Activated CD8-positive, alpha-beta T cell treated with anti-CD3 and anti-CD28 coated beads, Interleukin-2, amount 10 ng/mL, durations not matched to agents 7 days and 5 days (primary cell): Measurements from ENCODE around the gene MEF2A. TPM values are rescaled to one million over a fixed set of nuclear protein-coding genes. Genes with fewer than 3 reads are reported as not detected.
"Not testable (repeated sequence)": the region's sequence is repeated elsewhere in the genome, so short reads cannot be mapped to it uniquely, and the experiment has no call there.

Experiments
- ATAC-seq: fragments of 150-1000 bp; cut with Tn5 transposase; one replicate; pipeline ENCODE4 v1.10.0; 2021; ENCODE audit warnings: moderate library complexity
- CTCF ChIA-PET: fragments of 350-600 bp; sonication (Branson Sonifier 250); formaldehyde crosslinking; loops from one replicate; lab custom pipeline; 2021; ENCODE audit warnings: antibody characterized with exemption; lab: Charles Lee
- POLR2A ChIA-PET: fragments of 350-600 bp; sonication (Branson Sonifier 250); formaldehyde crosslinking; loops from one replicate; lab custom pipeline; 2021; ENCODE audit warnings: antibody characterized with exemption; lab: Charles Lee
- DNase-seq: peaks from one replicate; pipeline ENCODE4 v3.0.0-alpha.2; 2020
- H3K27ac Mint-ChIP-seq: one replicate; pipeline ENCODE4 v1.8.0; 2021; ENCODE audit warnings: mild to moderate bottlenecking, mixed read lengths
- H3K27me3 Mint-ChIP-seq: one replicate; pipeline ENCODE4 v1.8.0; 2021; ENCODE audit warnings: low read depth, mixed read lengths
- H3K36me3 Mint-ChIP-seq: one replicate; pipeline ENCODE4 v1.8.0; 2021; ENCODE audit warnings: low read depth, mixed read lengths
- H3K4me1 Mint-ChIP-seq: one replicate; pipeline ENCODE4 v1.8.0; 2021; ENCODE audit warnings: low read depth, mixed read lengths
- H3K4me3 Mint-ChIP-seq: one replicate; pipeline ENCODE4 v1.8.0; 2021; ENCODE audit warnings: mild to moderate bottlenecking, mixed read lengths
- H3K9me3 Mint-ChIP-seq: one replicate; pipeline ENCODE4 v1.8.0; 2022; ENCODE audit warnings: mixed read lengths; ENCODE audit not compliant: insufficient read depth
- total RNA-seq, 2 experiments: library from RNA; stranded (reverse); gene quantifications; one replicate each; pipeline ENCODE4 v1.2.3, GENCODE V29; 2021

The MEF2A gene
- total RNA-seq, 2 experiments from 2014 or later: 26.7 to 27.0 TPM

- Mint-ChIP-seq H3K27me3 (no peaks in the 10 kb centered on the region), H3K4me1 (peaks cover 23% of the 10 kb centered on the region), H3K36me3 (peaks cover 12% of the 10 kb centered on the region), H3K27ac (peak overlapping the region; percentile 74), H3K9me3 (no peaks in the 10 kb centered on the region), H3K4me3 (peak overlapping the region; percentile 77)
- ChIA-PET CTCF (interaction anchor here (0.9 to 3.9 kb wide), 8 partner anchors 14 to 460 kb away, joined by 3 to 37 read pairs (median 4); no protein-coding TSS in a partner anchor), POLR2A (interaction anchor here (0.7 to 2.1 kb wide), 9 partner anchors 14 to 481 kb away, joined by 3 to 18 read pairs (median 3); partner anchors contain the start of gene LRRC28)
- ATAC-seq (peak; percentile 4), DNase-seq (no peak)
Observed at GRCh38 chr15:99732751-99733267, 167.0 kb downstream of the MEF2A start.

- Mint-ChIP-seq H3K36me3 (peaks cover 12% of the 10 kb centered on the region), H3K4me1 (peaks cover 23% of the 10 kb centered on the region), H3K4me3 (peak within 1 kb of the TSS; percentile 77), H3K27ac (peak within 1 kb of the TSS; percentile 90), H3K27me3 (no peaks in the 10 kb centered on the region), H3K9me3 (no peaks in the 10 kb centered on the region)
- ChIA-PET CTCF (interaction anchor here (0.9 to 3.9 kb wide), 7 partner anchors 14 to 460 kb away, joined by 3 to 37 read pairs (median 5); no protein-coding TSS in a partner anchor), POLR2A (interaction anchor here (0.6 to 2.1 kb wide), 12 partner anchors 14 to 1035 kb away, joined by 3 to 18 read pairs (median 3); partner anchors contain the start of gene LRRC28)
- DNase-seq (peak; percentile 99), ATAC-seq (peak; percentile 100)
Observed at GRCh38 chr15:99733268-99734039, 167.7 kb downstream of the MEF2A start, which contains the start of gene LYSMD4. LYSMD4 (minus strand) TSS chr15:99733437; CDS start chr15:99731999, 1,438 bp downstream.

- Mint-ChIP-seq H3K27ac (peak overlapping the region; percentile 90), H3K4me3 (peak overlapping the region; percentile 73), H3K4me1 (peaks cover 23% of the 10 kb centered on the region), H3K36me3 (peaks cover 12% of the 10 kb centered on the region)
- ATAC-seq, H3K27me3 Mint-ChIP-seq, DNase-seq, H3K9me3 Mint-ChIP-seq: not testable (repeated sequence)
- POLR2A ChIA-PET: interaction anchor here (0.6 to 2.1 kb wide), 3 partner anchors 17 to 483 kb away, joined by 3 to 6 read pairs (median 6); partner anchors contain the start of gene LRRC28
- CTCF ChIA-PET: interaction anchor here (3.9 kb wide), 1 partner anchor 22 kb away, joined by 37 read pairs; no protein-coding TSS in a partner anchor
Observed at GRCh38 chr15:99734040-99734291, 168.2 kb downstream of the MEF2A start.

GRCh38 chr15:99734575-99734974 is 168.8 kb downstream of the MEF2A start:
- Mint-ChIP-seq H3K9me3 (no peaks in the 10 kb centered on the region), H3K4me1 (peaks cover 23% of the 10 kb centered on the region), H3K4me3 (no peak overlapping the region), H3K27me3 (no peaks in the 10 kb centered on the region), H3K36me3 (peaks cover 12% of the 10 kb centered on the region), H3K27ac (no peak overlapping the region)
- CTCF ChIA-PET: no interaction called here
- DNase-seq (no peak), ATAC-seq (no peak)
- POLR2A ChIA-PET: interaction anchor here (0.6 kb wide), 1 partner anchor 17 kb away, joined by 6 read pairs; no protein-coding TSS in a partner anchor

GRCh38 chr15:99735868-99736267 is 170.1 kb downstream of the MEF2A start:
- Mint-ChIP-seq H3K27ac (no peak overlapping the region), H3K4me3 (no peak overlapping the region), H3K9me3 (no peaks in the 10 kb centered on the region), H3K4me1 (peaks cover 18% of the 10 kb centered on the region), H3K27me3 (no peaks in the 10 kb centered on the region), H3K36me3 (peaks cover 10% of the 10 kb centered on the region)
- CTCF ChIA-PET: interaction anchor here (0.9 to 1.7 kb wide), 4 partner anchors 20 to 464 kb away, joined by 4 to 7 read pairs (median 6); no protein-coding TSS in a partner anchor
- DNase-seq (no peak), ATAC-seq (no peak)
- POLR2A ChIA-PET: interaction anchor here (0.8 kb wide), 1 partner anchor 26 kb away, joined by 3 read pairs; no protein-coding TSS in a partner anchor

GRCh38 chr15:99736702-99737101 is 170.9 kb downstream of the MEF2A start:
- H3K4me1 Mint-ChIP-seq: peaks cover 14% of the 10 kb centered on the region
- ChIA-PET CTCF (interaction anchor here (1.1 to 1.7 kb wide), 4 partner anchors 19 to 464 kb away, joined by 4 to 7 read pairs (median 6); no protein-coding TSS in a partner anchor), POLR2A (no interaction called here)
- DNase-seq (no peak), ATAC-seq (no peak)
- no peak overlapping the region for H3K4me3 Mint-ChIP-seq
- no peaks in the 10 kb centered on the region for H3K9me3 Mint-ChIP-seq
- H3K27ac Mint-ChIP-seq: no peak overlapping the region
- peaks cover 5% of the 10 kb centered on the region for H3K36me3 Mint-ChIP-seq
- no peaks in the 10 kb centered on the region for H3K27me3 Mint-ChIP-seq

- Mint-ChIP-seq H3K4me1 (peaks cover 5% of the 10 kb centered on the region), H3K9me3 (no peaks in the 10 kb centered on the region), H3K4me3 (no peak overlapping the region), H3K27me3 (no peaks in the 10 kb centered on the region), H3K36me3 (peaks cover 2% of the 10 kb centered on the region), H3K27ac (no peak overlapping the region)
- POLR2A ChIA-PET: no interaction called here
- DNase-seq: no peak
- no peak for ATAC-seq
- CTCF ChIA-PET: interaction anchor here (1.0 to 1.4 kb wide), 2 partner anchors 18 to 465 kb away, joined by 4 to 5 read pairs; no protein-coding TSS in a partner anchor
Observed at GRCh38 chr15:99738021-99738847, 172.4 kb downstream of the MEF2A start.

GRCh38 chr15:99741835-99742234 is 176.1 kb downstream of the MEF2A start:
- ChIA-PET POLR2A (no interaction called here), CTCF (interaction anchor here (0.8 kb wide), 1 partner anchor 14 kb away, joined by 4 read pairs; no protein-coding TSS in a partner anchor)
- Mint-ChIP-seq H3K27me3 (no peaks in the 10 kb centered on the region), H3K27ac (no peak overlapping the region), H3K9me3 (no peaks in the 10 kb centered on the region), H3K4me3 (no peak overlapping the region), H3K4me1 (peaks cover 2% of the 10 kb centered on the region), H3K36me3 (no peaks in the 10 kb centered on the region)
- ATAC-seq: no peak
- no peak for DNase-seq

- POLR2A ChIA-PET: no interaction called here
- Mint-ChIP-seq H3K36me3 (no peaks in the 10 kb centered on the region), H3K9me3 (no peaks in the 10 kb centered on the region), H3K27me3 (no peaks in the 10 kb centered on the region), H3K4me3 (no peak overlapping the region), H3K27ac (peak overlapping the region; percentile 27), H3K4me1 (peaks cover 2% of the 10 kb centered on the region)
- ATAC-seq: no peak
- CTCF ChIA-PET: no interaction called here
- DNase-seq: no peak
Observed at GRCh38 chr15:99744142-99744541, 178.4 kb downstream of the MEF2A start.

- H3K4me3 Mint-ChIP-seq: no peak overlapping the region
- ATAC-seq: no peak
- no peaks in the 10 kb centered on the region for H3K36me3 Mint-ChIP-seq
- H3K27me3 Mint-ChIP-seq: no peaks in the 10 kb centered on the region
- H3K27ac Mint-ChIP-seq: no peak overlapping the region
- H3K4me1 Mint-ChIP-seq: peaks cover 2% of the 10 kb centered on the region
- POLR2A ChIA-PET: no interaction called here
- DNase-seq: no peak
- CTCF ChIA-PET: interaction anchor here (1.2 kb wide), 1 partner anchor 10 kb away, joined by 5 read pairs; no protein-coding TSS in a partner anchor
- H3K9me3 Mint-ChIP-seq: no peaks in the 10 kb centered on the region
Observed at GRCh38 chr15:99745370-99746086, 179.7 kb downstream of the MEF2A start.
